Muscle of back (tissue), 11 donors: ENCODE measurements around the gene MT1B. TPM values are rescaled to one million over a fixed set of nuclear protein-coding genes. Genes with fewer than 3 reads are reported as not detected.
"Not testable (repeated sequence)": the region's sequence is repeated elsewhere in the genome, so short reads cannot be mapped to it uniquely, and the experiment has no call there.

Experiments
- DNase-seq, 3 donors: peaks; one replicate each; pipeline versions ENCODE4 v3.0.0 to v3.0.0-alpha.2; 2013
- polyA plus RNA-seq, 10 donors: library from polyadenylated mRNA; unstranded; fragments of 120-200 nt; gene quantifications; one replicate each; pipeline ENCODE4 v1.2.1, GENCODE V29; 2013; ENCODE audit not compliant: insufficient read length in 10 of 10

MT1B gene
- polyA plus RNA-seq, 10 donors, result 0.38 to 0.46 TPM; not detected in 8

GRCh38 chr16:56665286-56666261, 13.9 kb downstream of the MT1B start:
- DNase-seq, result not testable (repeated sequence)

GRCh38 chr16:56667581-56668571, 16.2 kb downstream of the MT1B start, which contains the start of gene MT1G:
TSS of gene MT1G (minus strand) at chr16:56668065. CDS start at chr16:56667993, 72 bp downstream.
- DNase-seq, result peak in 1 of 3 donors; percentile 62

- no peak for DNase-seq
Observed at GRCh38 chr16:56669005-56669839, 17.5 kb downstream of the MT1B start, which contains the start of gene MT1H. TSS of gene MT1H (plus strand) at chr16:56669814. CDS start at chr16:56669885, 71 bp downstream.

GRCh38 chr16:56669840-56670619, 18.3 kb downstream of the MT1B start:
- no peak for DNase-seq

GRCh38 chr16:56670620-56670934, 18.9 kb downstream of the MT1B start:
- DNase-seq, result no peak

- peak in 1 of 3 donors; percentile 40 for DNase-seq
Observed at GRCh38 chr16:56671691-56672090, 20.0 kb downstream of the MT1B start.

GRCh38 chr16:56672171-56672570, 20.5 kb downstream of the MT1B start:
- not testable (repeated sequence) for DNase-seq

GRCh38 chr16:56672761-56673536, 21.3 kb downstream of the MT1B start:
- peak in 1 of 3 donors; percentile 22 for DNase-seq

GRCh38 chr16:56673921-56674320, 22.2 kb downstream of the MT1B start:
- DNase-seq, result peak; percentile 36 to 78 (median 55)

GRCh38 chr16:56674570-56674969, 22.9 kb downstream of the MT1B start:
- peak in 1 of 3 donors; percentile 68 for DNase-seq

GRCh38 chr16:56675685-56676210, 24.1 kb downstream of the MT1B start:
- DNase-seq, result no peak

GRCh38 chr16:56677474-56677873, 25.8 kb downstream of the MT1B start:
- DNase-seq, result no peak

- no peak for DNase-seq
Observed at GRCh38 chr16:56679078-56679730, 27.5 kb downstream of the MT1B start.

- no peak for DNase-seq
Observed at GRCh38 chr16:56679818-56680217, 28.1 kb downstream of the MT1B start.

GRCh38 chr16:56681939-56682702, 30.4 kb downstream of the MT1B start, which contains the start of gene MT1X:
TSS of gene MT1X (plus strand) at chr16:56682470. CDS start at chr16:56682541, 71 bp downstream.
- peak; percentile 89 to 94 (median 89) for DNase-seq

- no peak for DNase-seq
Observed at GRCh38 chr16:56682703-56683397, 31.2 kb downstream of the MT1B start.
